ENCODE results near the gene DYTN.

Gene DYTN

DNA sequence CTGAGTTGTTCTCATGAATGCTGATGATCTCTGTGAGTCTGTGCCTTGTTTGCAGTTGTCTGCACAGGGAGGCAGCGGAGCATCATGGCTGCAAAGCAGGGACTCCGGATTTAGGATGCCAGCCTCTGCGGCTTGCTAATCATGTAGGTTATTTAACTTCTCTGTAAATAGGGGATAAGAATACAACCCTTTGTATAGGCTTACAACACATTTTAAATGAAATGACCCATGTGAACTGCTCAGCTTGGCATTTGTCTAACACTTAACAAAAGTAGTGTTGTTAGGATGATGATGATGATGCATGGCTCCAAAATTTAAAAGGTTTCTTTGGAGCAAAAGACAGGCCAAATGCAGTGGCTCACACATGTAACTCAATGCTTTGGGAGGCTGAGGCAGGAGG is 19.4 kb downstream of the DYTN start:
- no peak for DNase-seq (ENCODE audit: low spot score)

DNA sequence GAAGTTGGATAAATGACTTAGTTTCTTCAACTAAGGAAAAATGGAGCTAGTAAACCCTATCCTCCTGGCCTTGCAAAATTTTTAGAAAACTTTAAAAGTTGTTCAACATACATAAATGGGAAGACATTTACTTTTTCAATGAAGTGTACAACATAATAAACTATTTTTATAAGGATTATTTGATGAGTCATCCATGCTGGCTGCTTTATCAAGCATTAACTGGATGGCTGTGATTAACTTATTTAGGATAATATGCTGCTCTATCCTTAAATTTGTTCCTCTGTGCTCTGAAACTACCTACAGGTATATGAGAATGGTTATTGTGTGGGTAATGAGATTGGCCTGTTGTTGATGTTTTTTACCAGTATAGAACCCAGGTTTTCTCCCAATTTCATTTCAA is 21.3 kb downstream of the DYTN start:
- DNase-seq (ENCODE audit: low spot score) = no peak

DNA sequence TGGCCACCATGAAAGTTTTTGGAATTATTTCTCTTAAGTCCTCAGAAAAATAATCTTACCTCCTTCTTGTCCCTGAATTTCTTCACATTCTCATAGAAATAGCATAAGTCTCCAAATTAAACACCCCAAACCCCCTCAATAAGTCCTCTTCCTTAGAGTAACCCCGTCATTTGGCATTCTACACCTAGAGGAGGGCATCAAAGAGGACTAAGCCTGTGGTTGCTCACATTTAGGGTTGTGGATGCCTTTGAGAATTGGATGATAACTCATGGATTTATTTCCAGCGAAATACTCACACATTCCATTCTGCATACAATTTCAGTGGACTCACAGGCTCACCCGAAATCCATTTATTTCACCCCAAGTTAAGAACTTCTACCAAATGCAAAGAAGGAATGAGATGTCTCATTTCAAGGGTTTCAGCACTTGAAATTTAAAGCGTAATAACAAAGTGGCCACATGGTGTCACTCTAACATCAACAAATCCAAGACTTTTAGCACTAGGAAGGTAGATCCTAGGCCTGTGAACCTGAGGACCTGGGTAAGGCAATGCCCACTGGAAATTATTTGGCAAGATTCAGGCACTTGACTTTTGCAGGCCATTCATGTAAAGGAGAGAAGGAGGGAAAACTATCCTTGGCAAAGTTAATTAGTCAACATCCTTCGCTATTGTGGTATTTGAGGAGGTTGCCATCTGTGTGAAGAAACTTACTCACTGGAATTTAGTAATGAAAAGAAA is 24.6 kb downstream of the DYTN start:
- peak; percentile 59 for DNase-seq (ENCODE audit: low spot score)

DNA sequence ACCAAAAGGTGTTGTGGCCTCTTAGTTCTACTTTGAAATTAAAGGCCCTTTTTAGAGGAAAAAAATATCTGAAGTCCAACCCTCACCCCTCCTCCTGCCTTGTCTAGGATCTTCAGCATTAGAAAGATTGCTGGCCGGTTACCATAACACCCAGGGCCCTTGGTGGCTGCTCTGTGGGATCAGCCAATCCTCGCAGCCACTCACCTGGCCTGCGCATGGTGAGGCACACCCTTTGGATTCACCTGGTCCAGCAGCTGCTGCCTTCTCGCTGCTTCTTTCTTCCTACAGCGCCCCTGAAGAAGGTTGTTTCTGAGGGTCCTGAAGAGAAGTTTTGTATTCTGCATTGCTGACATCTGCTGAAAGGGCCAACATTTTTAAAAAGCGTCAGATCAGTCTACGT is 25.2 kb downstream of the DYTN start:
- DNase-seq (ENCODE audit: low spot score) = no peak

DNA sequence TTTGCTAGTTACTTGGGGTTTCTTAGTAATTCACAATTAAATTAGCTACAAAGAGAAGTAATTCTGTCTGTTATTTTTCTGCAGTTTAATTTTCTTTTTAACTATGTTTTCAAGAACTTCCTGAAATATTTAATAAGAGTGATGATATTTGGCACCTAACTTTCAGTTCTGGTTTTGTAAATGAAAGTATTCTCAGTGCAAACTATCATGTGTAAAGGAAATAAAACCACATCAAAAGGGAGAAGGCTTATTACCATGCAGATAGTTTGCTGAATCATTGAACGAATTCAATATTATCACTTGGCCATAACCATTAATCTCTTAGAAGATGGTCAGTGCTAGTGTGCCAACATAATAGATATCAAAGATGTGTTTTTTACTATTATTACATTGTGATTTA is 29.2 kb downstream of the DYTN start:
- DNase-seq (ENCODE audit: low spot score) = no peak

DNA sequence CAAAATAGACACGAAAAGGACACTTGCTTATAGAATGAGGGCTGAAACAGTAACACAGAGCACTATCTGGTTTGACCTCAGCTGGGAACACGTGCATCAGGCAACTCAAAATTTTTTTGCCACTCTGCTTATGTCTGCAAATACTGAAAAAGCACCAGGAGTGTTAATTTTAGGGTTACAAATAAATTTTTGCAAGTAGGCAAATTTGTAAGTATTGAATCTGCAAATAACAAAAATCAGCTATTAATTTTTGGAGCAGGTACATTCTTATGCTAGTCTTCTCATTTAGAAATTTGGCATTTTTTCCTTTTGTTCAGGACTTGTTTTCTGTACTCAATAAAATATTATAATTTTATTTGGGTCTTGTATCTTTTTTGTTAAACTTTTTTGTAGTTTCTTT is 29.7 kb downstream of the DYTN start:
- no peak for DNase-seq (ENCODE audit: low spot score)

DNA sequence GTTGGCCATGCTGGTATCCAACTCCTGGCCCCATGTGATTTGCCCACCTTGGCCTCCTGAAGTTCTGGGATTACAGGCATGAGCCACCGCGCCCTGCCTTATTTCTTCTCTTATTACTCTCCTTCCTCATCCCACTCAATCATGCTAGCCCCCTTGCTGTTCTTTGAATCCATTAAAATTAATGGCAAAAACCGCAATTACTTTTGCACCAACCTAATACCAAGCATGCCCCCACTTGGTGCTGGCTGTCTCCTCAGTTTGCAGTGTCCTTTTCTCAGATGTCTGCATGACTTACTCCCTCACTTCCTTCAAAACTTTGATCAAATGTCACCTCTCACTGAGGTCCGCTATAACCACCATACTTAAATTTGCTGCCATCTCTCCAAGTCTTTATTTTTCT is 34.6 kb downstream of the DYTN start:
- no peak for DNase-seq (ENCODE audit: low spot score)

DNA sequence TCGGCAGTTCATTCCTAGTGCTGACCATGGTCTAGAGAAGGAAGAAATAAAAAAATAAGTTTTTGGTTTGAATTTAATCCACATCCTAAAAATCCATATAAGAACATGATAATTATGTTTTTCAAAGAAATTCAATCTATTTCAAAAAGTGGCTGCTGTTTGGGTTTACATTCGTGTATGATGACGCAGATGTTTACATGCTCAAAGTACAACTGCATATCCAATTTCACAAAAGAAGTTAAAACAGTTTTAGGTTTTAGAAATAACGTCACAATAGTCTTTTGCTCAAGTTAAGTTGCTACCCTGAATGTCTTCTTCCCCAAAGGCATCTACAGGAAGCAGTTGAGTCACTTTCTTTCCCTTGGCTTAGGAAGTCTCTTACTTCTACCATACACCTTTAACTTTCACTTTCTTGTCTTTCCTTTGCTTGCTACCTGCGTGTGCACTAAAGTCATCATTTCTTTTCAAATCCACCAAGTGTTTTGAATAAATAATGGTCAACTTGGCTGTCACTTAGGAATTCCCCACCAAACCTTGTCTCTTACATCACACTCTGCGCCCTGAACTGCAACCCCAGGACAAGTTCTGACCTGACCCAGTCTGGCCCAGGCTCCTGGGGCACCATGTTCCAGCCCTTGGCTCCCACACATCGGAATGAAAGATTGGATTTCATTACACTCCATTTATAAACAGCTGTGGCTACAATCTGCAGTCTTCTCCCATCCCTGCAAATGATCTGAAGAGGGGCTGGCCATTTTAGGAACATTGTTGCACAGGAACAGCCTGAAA is 47.5 kb downstream of the DYTN start:
- DNase-seq (ENCODE audit: low spot score) = no peak

DNA sequence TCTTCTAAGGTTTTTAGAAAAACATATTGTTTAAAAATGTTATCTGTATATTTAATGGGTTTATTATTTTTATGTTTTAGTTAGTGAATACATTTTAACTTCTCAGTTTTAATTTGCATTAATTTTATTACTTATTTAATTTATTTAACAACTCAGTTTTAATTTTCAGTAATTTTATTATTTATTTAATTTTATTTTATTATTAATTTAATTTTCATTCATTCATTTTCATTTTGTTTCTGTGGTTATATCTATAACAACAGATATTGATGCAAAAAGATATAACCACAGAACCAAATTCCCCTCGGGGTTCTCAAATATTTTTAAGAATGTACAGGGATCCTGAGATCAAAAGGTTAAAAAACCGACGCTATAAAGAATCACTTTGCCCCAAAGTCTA is 52.9 kb downstream of the DYTN start:
- DNase-seq (ENCODE audit: low spot score) = no peak

DNA sequence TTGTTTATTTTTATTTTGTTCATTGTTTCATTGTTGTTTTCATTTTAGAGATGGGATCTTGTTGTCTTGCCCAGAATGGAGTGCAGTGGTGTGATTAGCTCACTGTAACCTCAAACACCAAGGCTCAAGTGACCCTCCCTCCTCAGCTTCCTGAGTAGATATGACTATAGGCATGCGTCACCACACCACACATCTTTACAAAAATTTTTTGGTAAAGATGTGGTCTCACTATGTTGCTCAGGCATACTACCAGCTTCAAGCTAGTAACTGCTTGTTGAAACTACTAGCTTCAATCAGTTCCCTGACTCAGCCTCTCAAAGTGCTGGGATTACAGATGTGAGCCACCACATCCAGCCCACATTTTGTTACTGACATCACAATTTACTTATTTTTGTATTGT is 61.1 kb downstream of the DYTN start:
- peak; percentile 6 for DNase-seq (ENCODE audit: low spot score)

DNA sequence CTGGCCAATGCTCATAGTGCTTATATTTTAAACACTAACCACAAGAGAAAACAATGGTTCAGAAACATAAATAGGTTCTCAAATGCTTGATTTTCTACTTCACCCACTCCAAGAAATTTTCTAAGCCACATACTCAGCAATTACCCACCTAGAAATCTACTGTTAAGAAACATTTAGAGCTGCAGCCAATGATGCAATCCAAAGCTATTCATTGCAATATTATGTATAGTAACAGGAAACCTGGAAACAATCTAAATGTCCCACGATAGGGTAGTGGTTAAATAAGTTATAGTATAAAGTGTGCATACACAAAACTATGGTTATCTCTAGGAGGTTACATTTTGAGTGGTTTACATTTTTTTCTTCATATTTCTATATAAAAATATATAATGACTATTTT is 70.2 kb downstream of the DYTN start:
- no peak for DNase-seq (ENCODE audit: low spot score)

DNA sequence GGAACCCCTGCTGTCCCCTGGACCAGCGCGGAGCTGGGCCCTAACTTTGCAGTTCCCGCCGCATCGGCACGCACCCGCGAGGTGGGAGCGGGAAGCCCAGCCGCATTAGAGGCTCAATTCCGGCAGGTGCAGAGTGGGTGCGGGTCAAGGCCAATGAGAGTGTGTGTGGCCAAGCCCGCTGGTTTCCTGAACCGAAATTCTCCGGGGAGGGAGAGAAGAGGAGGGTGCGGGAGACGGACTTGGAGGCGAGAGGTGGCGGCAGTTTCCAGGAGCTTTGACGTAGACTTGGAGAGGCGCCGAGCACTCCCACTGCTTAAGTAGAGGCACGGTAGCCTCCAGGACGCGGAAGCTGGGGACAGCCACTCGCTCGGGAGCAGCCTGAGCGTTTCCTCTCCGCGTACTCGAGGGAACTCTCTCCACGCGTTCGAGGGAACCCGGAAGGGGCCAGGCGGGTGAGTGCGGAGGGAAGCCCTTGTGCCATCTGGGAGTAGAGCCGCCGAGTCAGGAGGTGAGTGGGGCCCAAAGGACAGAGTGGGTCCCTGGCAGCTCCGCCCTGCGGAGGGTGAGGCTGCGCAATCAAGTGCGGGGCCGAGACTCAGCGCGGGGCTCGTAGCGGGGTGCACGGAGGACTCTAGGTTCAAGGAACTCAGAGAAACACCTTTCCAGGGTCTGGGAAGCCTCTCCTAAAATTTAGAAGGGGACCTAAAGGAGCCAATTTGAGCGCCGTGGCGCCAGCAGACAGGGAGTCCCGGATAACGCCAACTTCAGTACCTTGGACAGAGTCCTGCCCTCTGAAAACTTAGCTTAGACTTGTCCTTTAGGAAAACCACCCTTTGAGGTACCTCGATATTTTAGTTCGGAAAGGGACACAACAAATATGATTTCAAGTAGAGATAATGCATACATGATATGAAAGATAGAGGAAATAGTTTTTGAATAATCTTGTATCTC is 75.8 kb downstream of the DYTN start, which contains the start of gene FAM237A:
FAM237A (plus strand) TSS at position 413 of the 951 bp plus-strand sequence. CDS start 1,750 bp downstream, outside the sequence.
- DNase-seq (ENCODE audit: low spot score) = peak; percentile 9

DNA sequence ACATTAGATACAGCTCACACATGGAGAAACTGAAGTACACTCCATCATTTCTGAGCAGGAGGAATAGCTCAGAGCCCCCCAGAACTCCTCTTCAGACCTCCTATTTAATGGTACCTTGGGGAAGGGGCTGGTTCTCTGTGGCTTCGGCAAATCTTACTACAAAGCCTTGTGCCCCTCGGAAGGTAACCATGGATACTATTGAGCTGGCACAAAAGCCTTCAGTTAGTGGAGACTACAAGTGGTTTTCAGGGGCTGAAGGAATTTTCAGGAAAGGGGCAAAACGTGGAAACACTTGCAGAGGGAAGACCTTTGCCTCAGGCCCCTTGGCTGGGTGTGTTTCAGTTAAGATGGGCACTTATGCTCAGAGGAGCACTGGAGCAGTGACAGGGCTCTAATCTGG is 77.0 kb downstream of the DYTN start:
- no peak for DNase-seq (ENCODE audit: low spot score)

DNA sequence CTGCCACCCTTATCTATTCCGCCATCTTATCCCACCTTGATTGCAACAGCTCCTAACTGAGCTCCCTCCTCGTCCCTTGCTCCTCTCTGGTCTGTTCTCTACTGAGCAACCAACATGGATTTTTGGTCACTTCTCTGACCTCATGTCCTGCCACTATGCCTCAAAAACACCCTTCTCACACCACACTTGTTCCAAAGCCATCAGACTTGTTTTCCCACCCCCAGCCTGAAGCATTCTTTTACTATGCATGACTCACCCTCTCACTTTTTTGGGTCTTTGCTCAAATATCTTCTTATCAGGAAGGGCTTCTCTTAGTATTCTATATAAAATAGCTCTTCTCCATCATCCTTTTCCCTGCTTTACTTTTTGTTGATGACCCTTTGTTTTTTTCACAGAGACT is 78.6 kb downstream of the DYTN start:
- DNase-seq (ENCODE audit: low spot score) = no peak

DNA sequence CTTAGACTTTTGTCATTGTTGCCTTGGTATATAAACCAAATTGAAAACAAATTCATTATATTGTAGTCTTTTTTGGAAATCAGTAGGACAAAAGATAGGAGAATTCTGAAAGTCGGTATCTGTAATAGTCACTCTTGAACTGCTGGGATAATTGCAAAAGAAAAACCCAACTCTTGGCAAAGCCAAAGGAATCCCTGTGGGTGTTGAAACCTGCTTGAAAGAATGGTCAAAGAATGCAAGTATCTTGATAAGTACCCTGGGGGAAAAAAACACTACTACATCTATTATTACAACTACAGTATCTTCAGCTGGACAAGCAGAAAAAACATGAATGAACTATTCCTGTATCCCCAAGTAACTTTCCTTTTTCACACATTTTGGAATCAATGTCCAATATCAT is 83.2 kb downstream of the DYTN start:
- no peak for DNase-seq (ENCODE audit: low spot score)

DNA sequence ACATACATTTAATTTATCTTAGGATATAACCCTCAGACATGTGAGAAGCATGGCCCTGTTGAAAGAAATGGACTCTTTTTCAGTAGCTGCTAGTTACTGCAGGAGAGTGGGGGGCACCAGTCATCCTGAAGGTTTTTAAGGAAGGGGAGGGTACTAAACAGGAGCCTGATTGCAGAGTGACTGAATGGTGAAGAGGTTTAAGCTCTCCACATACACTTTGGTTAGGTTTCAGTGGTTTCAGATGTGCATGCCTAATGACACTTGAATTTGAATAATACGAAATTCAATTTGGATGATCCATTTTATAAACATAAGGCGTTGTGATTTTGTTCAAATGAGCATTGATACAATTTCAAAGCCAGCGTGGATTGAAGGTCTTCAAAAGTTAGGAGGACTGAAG is 86.9 kb downstream of the DYTN start:
- DNase-seq (ENCODE audit: low spot score) = no peak

DNA sequence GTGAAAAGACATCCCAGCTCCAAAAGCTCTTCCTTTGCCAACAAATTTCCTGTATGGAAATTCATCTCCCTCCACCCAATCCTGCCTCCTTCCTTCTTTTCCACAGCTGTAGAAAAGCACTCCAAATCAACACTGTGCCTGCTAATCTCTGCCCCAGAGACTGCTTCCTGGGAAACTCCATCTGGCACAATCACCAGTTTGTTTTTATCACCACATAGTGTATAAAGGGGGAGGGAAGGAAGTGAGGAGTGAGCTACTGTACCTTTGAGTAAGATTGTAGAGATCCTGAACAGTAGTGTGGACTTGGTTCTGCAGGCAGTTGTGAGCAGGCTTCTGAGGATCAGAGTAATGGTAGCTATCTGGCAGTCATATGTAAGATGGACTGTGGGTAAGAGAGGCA is 90.6 kb downstream of the DYTN start:
- DNase-seq (ENCODE audit: low spot score) = no peak

DNA sequence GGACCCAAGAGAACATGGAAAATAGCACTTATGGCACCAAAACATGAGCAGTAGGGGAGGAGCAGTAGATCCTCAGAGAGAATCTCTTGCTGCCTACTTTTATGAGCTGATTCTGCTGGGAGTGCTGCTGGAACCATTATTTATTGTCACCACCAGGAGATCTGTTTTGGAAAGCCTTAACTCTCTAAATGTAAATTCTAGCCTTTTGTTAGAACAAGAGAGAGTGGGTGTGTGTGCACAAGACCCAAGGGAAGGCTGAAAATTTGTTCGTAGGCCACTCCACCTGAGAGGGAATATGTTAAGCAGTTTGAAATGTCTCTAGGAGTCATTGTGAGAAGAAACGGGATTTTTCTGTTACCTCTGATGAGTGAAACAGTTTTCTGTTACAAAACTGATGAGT is 92.1 kb downstream of the DYTN start:
- no peak for DNase-seq (ENCODE audit: low spot score)

DNA sequence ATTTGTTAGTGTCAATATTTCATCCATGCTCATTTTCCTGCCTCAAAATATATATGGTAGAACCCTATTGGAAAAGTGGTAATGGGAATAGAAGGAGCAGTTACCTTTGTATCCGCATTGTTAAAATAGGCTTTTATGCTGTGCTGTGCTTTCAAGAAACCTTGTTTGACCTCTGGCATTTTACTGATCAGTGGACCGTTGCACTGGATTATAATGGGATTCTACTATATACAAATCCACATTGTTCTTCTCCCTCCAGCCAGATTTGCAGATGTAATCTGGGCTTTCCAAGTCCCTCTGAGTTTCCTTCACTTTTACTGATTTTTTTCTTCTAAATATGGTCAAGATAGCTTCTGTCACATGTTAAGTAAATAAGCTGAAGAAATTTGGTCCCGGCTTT is 99.2 kb downstream of the DYTN start:
- DNase-seq (ENCODE audit: low spot score) = no peak

DNA sequence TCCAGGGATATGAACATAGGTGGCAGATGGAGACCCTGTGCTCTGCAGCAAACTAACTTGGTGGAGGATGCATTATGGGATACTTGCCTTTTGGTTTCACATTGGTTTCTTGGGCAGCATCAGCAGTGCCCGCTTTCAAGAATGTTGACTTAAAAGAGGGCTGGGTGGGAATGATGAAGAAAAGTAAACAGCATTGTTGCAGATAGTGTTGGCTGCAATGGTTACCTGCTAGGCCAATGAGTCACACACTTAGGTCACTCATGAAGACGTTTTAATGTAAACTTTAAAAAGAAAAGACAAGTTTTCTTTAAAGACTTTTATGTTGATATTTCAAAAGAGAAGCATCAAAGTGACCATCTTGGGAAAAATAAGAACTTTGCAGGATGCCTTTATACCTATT is 102.0 kb downstream of the DYTN start:
- DNase-seq (ENCODE audit: low spot score) = no peak

DNA sequence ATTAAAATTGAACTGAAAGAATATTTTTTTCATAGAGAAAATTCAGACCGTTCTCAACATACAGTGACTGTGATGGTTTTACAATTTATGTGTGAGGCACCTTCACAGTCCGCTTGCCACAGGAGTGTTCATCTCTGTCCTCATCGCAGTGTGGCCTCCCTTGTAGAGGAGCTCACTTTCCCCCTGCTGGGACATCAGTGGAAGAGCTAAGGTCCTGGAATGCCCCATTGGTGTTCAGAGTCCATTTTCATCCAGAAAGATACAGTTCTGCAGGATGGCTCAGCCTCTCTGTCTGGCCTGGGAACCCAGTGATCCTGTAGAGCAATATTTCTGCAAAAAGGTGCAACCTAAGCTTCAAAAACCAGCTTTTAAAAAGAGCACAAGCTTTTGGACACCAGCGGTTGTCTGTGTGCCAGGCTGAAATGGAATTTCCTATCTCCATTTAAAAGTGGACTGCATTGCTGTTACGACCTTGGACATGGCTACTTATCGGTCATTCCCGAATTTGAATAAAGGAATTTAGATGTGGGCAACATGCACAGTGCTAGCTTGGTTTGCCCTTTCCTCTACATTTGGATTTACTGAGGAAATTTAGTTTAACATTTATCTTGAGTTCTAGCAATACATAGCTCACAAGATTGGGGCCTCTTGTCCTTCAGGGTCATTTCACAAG is 102.6 kb downstream of the DYTN start:
- DNase-seq (ENCODE audit: low spot score) = no peak

DNA sequence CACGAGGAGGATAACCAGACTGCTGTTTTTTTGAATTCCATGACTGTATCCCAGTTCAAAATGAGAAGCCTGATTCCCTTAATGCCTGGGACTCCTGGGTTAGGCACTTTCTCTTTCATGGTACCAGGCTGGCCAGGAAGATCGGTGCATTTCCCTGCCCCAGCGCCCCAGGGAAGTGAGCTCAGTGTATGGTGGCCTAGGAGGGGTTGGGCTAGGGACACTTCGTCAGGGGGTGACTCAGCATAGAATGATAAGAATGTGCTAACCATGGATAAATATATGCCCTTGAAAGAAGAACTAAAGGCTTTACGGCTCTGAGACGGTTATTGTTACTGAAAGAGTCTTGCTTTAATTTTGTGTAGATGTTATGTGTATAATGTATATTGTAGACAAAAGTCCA is 103.4 kb downstream of the DYTN start:
- no peak for DNase-seq (ENCODE audit: low spot score)

All from activated CD4-positive, alpha-beta T cell treated with anti-CD3 and anti-CD28 coated beads, Interleukin-2, Interleukin-4, amounts not matched to agents 100 ng/mL and 50 ng/mL, durations not matched to agents 16 hours and 8 hours (primary cell).